HG02840 (cell line): Measurements from ENCODE around the gene ZNF407.
"Not testable (repeated sequence)": the region's sequence is repeated elsewhere in the genome, so short reads cannot be mapped to it uniquely, and the experiment has no call there.

Experiments
- ATAC-seq: cut with Tn5 transposase; IDR thresholded peaks from one replicate; pipeline ENCODE4 v1.9.1; 2021; ENCODE audit warnings: mild to moderate bottlenecking, moderate library complexity, moderate number of reproducible peaks; ENCODE audit not compliant: unreplicated experiment, low FRiP score

Gene ZNF407

GRCh38 chr18:75074196-75075015 is 476.7 kb downstream of the ZNF407 start:
- ATAC-seq, result no peak

DNA sequence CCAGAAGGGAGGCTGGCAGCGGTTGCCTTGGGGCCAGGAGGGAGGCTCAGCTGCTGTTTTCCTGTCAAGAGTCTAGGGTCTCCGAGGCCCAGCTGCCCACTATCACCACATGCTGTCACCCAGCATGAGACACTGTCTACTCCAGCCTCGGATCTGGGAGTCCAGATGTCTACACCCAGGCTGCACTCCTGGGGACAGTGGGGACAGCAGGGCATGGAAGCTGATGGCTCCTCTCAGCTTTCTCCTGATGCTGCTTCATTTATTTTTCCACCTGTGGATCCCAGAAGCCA is 477.3 kb downstream of the ZNF407 start:
- ATAC-seq, result no peak

DNA sequence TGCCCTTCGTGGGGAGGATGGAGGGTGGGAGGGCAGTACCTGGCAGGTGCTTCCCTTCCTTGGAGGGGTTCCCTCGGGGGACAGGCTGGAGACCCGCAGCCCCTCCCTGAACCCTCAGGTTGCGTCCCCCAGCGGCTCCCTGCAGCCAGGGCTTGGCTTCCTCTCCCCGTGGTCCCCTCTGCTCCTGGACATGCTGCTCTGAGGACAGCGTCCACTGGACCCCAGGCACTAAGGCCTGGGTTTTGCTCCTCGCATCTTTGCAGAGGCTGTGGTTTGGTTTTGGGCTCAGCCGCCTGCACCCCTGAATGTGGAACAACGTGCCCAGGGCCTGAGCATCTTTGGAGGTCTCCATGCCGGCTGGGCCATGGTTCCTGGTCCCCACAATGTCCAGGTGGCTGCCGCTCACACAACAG is 477.8 kb downstream of the ZNF407 start:
- no peak for ATAC-seq

- ATAC-seq, result no peak
Measured at GRCh38 chr18:75076286-75076685, 478.6 kb downstream of the ZNF407 start.

DNA sequence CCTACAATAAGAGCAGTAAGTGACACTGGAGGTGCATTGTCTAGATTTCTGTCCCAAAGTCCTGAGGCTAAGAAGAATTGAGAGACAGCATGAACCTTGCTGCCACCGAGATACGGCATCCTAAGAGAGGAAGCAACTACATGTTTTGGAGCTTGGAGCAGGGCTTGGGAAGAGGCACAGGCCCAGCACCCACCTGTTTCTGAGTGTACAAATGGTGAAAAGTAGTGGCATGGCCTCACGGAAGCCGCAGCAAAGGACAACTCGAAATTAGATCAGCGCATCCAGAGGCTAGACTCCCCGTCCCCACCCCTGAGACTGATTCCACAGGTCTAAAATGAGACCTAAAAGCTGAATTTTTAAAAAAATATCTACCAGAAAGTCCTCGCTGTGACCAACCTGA is 483.8 kb downstream of the ZNF407 start:
- no peak for ATAC-seq

DNA sequence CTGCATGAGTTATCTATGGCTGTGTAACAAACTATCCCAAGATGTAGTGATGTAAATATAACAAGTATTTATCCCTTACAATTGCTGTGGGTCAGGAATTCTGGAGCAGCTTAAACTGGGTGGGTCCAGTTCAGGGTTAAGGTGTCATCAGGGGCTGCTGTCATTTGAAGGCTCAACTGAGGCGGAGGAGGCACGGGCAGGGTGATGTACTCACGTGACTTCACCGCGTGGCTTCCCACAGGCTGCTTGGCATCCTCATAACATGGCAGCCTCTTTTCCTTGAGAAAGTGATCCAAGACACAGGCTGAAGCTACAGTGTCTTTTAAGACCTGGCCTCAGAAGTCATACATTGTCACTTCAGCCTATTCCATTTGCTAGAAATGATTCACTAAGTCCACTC is 485.5 kb downstream of the ZNF407 start:
- no peak for ATAC-seq

GRCh38 chr18:75083761-75084160 is 486.1 kb downstream of the ZNF407 start:
- no peak for ATAC-seq

DNA sequence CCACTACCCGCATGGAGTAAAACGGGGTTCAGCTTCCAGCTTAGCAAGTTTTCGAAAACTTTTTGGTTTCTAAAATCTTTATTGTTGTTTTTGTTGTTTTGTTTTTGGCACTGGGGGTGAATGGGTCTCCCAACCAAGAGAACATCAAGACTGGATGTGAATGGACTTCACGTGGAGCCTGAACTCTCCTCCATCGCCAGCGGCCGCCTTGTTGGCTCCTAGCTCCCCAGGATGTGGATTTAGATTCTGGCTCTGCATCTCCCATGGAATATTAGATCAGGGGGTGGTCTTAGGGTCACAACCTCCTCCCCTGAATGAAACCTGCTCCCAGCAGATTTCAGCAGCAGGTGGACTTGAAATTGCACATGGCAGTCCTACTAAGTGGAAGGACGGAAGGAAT is 488.0 kb downstream of the ZNF407 start:
- ATAC-seq, result not testable (repeated sequence)

DNA sequence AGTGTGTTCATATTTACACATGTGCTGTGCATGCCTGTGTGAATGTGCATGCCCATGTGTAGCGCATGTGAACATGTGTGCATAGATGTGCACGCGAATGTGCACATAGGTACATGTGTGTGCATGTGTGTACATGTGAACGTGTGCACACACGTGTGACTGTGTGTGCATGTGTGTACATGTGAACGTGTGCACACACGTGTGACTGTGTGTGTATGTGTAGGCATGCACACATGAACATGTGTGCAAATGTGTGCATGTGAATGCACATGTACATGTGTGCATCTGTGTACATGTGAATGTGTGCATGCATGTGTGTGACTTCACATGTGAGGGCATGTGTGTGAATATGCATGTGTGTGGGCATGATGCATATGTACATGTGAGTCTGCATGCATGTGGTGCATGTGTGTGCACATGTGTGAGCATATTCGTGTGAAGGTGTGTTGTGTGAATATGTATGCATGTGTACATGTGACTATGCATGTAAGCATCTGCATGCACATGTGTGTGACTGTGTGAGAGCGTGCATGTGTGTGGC is 488.9 kb downstream of the ZNF407 start:
- ATAC-seq, result no peak

DNA sequence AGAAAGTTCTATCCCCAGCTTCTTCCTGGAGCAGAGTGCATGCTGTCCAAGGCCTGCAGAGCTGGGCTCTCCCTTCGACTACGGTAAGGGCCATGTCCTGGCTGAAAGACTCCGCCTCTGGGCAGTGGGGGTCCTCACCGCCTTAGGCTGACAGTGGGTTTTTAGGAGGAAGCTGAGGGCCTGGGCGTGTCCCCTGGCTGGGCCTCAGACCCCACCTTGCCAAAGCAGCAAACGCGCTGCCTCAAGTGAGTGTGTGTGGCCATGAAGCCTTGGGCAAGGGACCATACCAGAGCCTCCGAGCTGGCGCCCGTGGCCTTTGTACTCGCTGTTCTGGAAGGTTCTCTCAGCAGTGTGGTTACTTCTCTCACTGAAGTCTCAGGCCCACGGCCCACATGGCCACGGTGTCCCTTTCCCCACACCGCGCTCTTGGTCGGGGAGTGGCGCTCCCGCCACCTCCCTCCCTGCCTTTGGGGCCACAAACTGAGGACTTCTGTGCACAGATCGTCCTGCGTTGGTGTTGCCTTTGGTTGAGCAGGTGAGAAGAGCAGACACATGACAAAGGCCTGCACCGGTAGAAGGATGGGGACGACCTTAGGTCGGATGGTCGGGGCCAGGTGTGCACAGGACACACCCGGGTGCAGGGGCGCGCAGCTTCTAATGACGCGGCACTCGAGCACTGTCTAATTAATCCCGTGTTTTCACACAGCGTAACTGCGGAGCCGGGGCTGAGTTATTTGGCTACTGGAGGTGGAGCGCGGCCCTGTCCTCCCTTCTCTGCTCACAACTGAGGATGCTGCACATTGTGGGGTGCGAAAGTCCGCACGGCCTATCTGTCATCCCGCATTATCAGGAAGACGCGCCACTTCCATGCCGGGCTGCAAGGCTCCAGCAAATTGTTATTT is 489.7 kb downstream of the ZNF407 start:
- ATAC-seq, result no peak

GRCh38 chr18:75088021-75088506 is 490.4 kb downstream of the ZNF407 start:
- ATAC-seq, result no peak

- no peak for ATAC-seq
Measured at GRCh38 chr18:75088622-75089211, 491.0 kb downstream of the ZNF407 start.

DNA sequence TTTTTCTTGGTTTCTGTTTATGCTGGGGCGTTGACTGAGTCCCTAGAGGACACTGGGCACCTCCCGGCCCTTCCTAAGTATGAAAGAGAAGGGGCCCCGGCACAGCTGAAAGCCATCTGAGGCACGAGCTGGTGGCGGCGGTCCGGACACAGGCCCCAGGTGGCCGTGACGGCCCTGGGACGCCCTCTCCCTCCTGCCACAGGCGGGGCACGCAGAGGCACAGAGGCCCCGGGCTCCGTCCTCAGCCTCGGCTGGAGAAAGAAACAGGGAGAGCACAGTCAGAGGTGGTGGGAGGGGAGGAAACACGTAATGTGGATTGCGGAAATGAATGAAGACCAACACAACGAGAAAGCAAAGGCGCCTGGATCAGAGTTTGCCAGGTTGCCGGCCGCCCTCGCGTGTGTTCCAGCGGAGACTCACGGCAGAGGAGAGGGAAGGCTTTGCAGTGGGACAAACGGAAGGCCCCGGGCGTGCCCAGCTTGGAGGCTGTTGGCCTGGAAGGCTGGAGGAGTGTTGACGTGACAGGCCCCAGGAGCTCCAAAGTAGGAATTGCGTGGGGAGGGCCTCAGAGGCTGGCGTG is 492.2 kb downstream of the ZNF407 start:
- no peak for ATAC-seq

DNA sequence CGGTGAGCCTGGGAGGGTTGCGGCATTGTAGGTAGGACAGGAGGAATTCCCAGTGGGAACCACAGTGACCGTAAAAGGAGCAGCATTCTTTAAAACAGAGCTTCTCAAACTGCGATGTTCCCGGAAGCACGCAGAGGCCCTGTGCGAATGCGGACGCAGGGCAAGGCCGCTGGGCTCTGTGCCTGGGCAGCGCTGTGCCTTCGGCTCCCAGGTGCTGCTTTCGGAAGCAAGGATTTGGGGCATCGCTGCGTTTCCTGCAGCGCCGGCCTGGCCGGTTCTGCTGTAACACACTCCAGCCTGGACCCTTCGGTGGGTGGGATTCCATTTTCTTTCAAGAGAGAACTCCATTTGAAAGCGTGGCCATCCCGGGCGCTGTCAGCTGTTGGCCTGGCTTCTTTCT is 492.7 kb downstream of the ZNF407 start:
- ATAC-seq, result no peak

DNA sequence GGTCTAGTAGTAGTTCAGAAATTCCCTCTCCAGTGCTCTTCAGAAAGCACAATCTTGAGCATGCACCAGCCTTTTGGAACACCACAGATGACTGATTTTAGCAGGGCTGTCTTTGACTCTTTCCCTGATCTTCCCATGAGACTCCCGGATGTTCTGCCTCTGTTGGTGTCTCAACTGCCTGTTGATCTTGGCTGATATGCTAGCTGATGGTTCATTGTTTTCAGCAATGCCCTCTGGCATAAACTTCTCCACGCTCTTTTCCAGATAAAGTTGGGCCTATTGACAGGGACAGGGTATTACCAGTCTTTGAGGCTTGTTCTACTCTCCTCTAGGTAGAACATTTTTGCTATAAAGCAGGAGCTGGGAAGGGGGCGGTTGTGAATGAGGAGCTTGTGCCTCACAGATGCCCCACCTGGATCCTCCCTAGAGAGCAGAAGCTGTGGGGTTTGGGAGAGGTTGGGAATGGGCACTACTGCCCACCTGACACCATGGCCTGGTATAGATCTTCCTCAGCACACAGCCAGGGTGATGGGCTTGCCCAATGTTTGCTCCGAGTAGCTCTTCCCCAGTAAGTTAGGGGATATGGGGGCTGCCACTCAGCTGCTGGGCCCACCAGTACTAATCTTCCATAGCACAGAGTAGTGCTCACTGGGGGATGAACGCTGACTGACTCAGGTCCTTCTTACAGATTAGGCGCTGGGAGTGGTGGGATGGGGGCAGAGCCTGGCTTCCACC is 500.0 kb downstream of the ZNF407 start:
- no peak for ATAC-seq

DNA sequence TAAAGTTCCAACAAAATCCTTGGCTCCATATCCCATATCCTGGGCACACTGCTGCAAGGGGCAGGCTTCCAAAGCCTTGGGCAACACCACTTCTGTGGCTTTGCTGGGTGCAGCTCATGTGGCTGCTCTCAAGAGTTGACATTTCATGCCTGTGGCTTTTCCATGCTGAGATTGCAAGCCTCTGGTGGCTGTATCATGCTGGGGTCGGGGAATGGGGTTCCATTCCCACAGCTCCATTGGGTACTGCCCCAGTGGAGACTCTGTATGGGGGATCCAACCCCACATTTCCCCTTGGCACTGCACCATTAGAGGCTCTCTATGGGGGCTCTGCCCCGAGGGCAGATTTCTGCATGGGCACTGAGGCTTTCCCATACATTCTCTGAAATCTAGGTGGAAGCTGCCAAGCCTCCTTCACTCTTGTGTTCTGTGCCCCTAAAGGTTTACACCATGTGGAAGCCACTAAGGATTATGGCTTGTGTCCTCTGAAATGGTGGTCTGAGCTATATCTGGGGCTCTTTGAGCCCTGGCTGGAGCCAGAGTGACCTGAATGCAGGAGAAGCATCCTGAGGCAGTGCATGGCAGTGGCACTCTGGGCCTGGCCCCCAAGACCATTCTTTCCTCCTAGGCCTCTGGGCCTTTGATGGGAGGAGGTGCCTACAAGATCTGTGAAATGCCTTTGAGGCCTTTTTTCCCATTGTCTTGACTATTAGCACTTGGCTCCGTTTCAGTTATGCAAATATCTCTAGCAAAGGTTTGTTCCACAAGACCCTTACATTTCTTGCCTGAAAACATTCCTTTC is 503.4 kb downstream of the ZNF407 start:
- ATAC-seq, result no peak

DNA sequence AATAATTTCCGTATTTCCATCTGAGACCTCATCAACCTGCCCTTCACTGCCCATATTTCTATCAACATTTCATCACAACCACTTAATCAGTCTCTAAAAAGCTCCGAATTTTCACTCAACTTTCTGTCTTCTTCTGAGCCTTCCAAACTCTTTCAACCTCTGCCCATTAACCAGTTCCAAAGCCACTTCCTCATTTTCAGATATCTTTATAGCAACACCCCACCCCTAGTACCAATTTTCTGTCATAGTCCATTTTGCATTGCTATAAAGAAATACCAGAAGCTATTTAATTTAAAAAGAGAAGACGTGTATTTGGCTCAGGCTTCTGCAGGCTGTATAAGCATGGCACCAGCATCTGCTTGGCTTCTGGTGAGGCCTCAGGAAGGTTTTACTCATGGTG is 504.2 kb downstream of the ZNF407 start:
- no peak for ATAC-seq

GRCh38 chr18:75104029-75104428 is 506.4 kb downstream of the ZNF407 start:
- not testable (repeated sequence) for ATAC-seq

- no peak for ATAC-seq
Measured at GRCh38 chr18:75104483-75104882, 506.8 kb downstream of the ZNF407 start.
